Measurements from ENCODE around the gene ABCG4.
"Not testable (repeated sequence)": the region's sequence is repeated elsewhere in the genome, so short reads cannot be mapped to it uniquely, and the experiment has no call there.

ABCG4 gene

DNA sequence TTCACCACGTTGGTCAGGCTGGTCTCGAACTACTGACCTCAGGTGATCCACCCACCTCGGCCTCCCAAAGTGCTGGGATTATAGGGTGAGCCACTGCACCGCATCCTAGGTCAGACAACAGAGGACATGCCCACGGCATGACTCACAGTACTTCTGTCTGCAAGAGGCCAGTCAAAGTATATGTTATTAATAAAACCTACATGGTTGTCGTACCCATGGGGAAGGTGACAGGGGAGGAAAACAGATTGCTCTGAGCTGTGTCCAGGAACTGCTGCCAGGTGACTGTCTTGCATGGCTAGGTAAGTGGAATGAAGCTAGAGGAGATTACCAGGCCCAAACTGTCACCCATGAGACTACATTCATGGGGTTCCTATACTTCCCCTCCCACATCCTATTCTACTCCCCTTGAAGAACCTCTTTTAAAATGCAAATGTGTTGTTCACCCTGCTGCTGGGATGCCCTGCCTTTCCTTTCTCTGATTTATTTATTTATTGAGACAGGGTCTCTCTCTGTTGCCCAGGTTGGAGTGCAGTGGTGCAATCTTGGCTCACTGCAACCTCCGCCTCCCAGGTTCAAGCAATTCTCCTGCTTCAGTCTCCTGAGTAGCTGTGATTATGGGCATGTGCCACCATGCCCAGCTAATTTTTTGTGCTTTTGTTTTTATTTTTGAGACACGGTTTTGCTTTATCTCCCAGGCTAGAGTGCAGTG lies 17.7 kb downstream of the ABCG4 start:
- Histone ChIP-seq H3K36me3 (ENCODE audit: control insufficient read depth, low read length) (no peaks in the 10 kb centered on the region), H3K9me2 (replicated peaks; ENCODE audit: control insufficient read depth, low read length) (no peaks in the 10 kb centered on the region), H3K4me1 (ENCODE audit: control insufficient read depth, low read length) (peaks cover 11% of the 10 kb centered on the region), H3K4me2 (ENCODE audit: low read length) (no peak overlapping the region), H3K79me2 (ENCODE audit: control insufficient read depth, low read length) (0 out of 2 replicates have a peak, but pooled peaks cover 3% of the 10 kb centered on the region), H3K4me3 (ENCODE audit: low read length) (no peak overlapping the region), H4K20me1 (ENCODE audit: control insufficient read depth, insufficient read depth, low read depth, low read length) (no peaks in the 10 kb centered on the region), H3F3A (ENCODE audit: control insufficient read depth, insufficient read depth) (peaks cover 8% of the 10 kb centered on the region), H3K9me3 (ENCODE audit: control insufficient read depth, insufficient read depth, low read length) (no peaks in the 10 kb centered on the region), H3K27ac (ENCODE audit: low read depth, low read length) (no peak overlapping the region), H3K27me3 (ENCODE audit: control insufficient read depth, low read length) (no peaks in the 10 kb centered on the region)
- TF ChIP-seq, protein P1, sequence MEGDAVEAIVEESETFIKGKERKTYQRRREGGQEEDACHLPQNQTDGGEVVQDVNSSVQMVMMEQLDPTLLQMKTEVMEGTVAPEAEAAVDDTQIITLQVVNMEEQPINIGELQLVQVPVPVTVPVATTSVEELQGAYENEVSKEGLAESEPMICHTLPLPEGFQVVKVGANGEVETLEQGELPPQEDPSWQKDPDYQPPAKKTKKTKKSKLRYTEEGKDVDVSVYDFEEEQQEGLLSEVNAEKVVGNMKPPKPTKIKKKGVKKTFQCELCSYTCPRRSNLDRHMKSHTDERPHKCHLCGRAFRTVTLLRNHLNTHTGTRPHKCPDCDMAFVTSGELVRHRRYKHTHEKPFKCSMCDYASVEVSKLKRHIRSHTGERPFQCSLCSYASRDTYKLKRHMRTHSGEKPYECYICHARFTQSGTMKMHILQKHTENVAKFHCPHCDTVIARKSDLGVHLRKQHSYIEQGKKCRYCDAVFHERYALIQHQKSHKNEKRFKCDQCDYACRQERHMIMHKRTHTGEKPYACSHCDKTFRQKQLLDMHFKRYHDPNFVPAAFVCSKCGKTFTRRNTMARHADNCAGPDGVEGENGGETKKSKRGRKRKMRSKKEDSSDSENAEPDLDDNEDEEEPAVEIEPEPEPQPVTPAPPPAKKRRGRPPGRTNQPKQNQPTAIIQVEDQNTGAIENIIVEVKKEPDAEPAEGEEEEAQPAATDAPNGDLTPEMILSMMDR (IDR thresholded peaks at IDR 0.05; ENCODE audit: low read depth, low read length, poor library complexity, severe bottlenecking) = no peak
- TF ChIP-seq EZH2phosphoT487 (IDR thresholded peaks at IDR 0.05; ENCODE audit: borderline replicate concordance, low read length) = no peak

DNA sequence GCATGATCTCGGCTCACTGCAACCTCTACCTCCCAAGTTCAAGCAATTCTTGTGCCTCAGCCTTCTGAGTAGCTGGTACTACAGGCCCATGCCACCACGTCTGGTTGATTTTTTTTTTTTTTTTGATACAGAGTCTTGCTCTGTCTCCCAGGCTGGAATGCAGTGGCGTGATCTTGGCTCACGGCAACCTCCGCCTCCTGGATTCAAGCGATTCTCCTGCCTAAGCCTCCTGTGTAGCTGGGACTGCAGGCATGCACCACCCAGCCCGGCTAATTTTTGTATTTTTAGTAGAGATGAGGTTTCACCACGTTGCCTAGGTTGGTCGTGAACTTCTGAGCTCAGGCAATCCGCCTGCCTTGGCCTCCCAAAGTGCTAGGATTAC lies 18.2 kb downstream of the ABCG4 start:
- Histone ChIP-seq H3K4me1 (ENCODE audit: control insufficient read depth, low read length) (peaks cover 11% of the 10 kb centered on the region), H3F3A (ENCODE audit: control insufficient read depth, insufficient read depth) (peaks cover 11% of the 10 kb centered on the region)
- not testable (repeated sequence) for H3K9me3 ChIP-seq (ENCODE audit: control insufficient read depth, insufficient read depth, low read length); H3K9me2 ChIP-seq (replicated peaks; ENCODE audit: control insufficient read depth, low read length); H3K4me3 ChIP-seq (ENCODE audit: low read length); H3K27me3 ChIP-seq (ENCODE audit: control insufficient read depth, low read length); H3K79me2 ChIP-seq (ENCODE audit: control insufficient read depth, low read length); H3K27ac ChIP-seq (ENCODE audit: low read depth, low read length); H3K36me3 ChIP-seq (ENCODE audit: control insufficient read depth, low read length); H4K20me1 ChIP-seq (ENCODE audit: control insufficient read depth, insufficient read depth, low read depth, low read length); H3K4me2 ChIP-seq (ENCODE audit: low read length)

DNA sequence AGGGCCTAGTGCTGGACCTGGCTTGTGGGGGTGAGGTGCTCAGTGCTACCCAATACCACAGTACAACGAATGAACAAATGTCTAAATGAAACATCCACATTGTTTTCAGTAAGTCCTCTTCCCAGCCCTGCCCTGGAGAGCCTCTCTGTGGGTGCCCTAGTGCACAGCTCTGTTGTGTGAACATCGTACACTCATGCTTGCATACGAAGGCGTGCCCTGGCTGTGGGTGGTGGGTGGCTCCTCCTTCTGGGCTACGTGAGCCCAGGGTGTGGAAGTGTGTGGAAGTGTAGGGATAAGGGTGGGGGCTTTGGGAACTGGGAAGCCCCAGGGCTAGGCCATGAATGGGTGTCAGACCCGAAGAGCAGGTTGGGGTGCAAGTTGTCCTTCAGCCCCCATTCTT lies 19.1 kb downstream of the ABCG4 start:
- Histone ChIP-seq H3K4me1 (ENCODE audit: control insufficient read depth, low read length) (peaks cover 11% of the 10 kb centered on the region), H3K36me3 (ENCODE audit: control insufficient read depth, low read length) (no peaks in the 10 kb centered on the region)

More for the DNA sequence above, 19.1 kb downstream of the ABCG4 start:
- Histone ChIP-seq H4K20me1 (ENCODE audit: control insufficient read depth, insufficient read depth, low read depth, low read length) (no peaks in the 10 kb centered on the region), H3F3A (ENCODE audit: control insufficient read depth, insufficient read depth) (peaks cover 11% of the 10 kb centered on the region), H3K4me2 (ENCODE audit: low read length) (0 out of 2 replicates have a peak overlapping the region, but pooled peaks have one; percentile 84), H3K27me3 (ENCODE audit: control insufficient read depth, low read length) (no peaks in the 10 kb centered on the region), H3K9me2 (replicated peaks; ENCODE audit: control insufficient read depth, low read length) (no peaks in the 10 kb centered on the region), H3K9me3 (ENCODE audit: control insufficient read depth, insufficient read depth, low read length) (no peaks in the 10 kb centered on the region), H3K27ac (ENCODE audit: low read depth, low read length) (no peak overlapping the region), H3K4me3 (ENCODE audit: low read length) (peak overlapping the region; percentile 80), H3K79me2 (ENCODE audit: control insufficient read depth, low read length) (0 out of 2 replicates have a peak, but pooled peaks cover 3% of the 10 kb centered on the region)
- TF ChIP-seq, protein P1 (IDR thresholded peaks at IDR 0.05; ENCODE audit: low read depth, low read length, poor library complexity, severe bottlenecking) = no peak
- no peak for TF ChIP-seq EZH2phosphoT487 (IDR thresholded peaks at IDR 0.05; ENCODE audit: borderline replicate concordance, low read length)

Data from DOHH2 (cell line).